Activated T-cell treated with anti-CD3 and anti-CD28 coated beads, Interleukin-2, amount 50 U/mL, for 24 hours (primary cell): ENCODE results near the gene CRELD2.

ENCODE experiments used
- DNase-seq: peaks from one replicate; pipeline ENCODE4 v3.0.0-alpha.2; 2020
- H3K27ac Mint-ChIP-seq: 2 replicates; pipeline ENCODE4 v1.8.0; 2020; ENCODE audit warnings: mild to moderate bottlenecking, mixed read lengths
- H3K27me3 Mint-ChIP-seq: 2 replicates; pipeline ENCODE4 v1.8.0; 2020; ENCODE audit warnings: mixed read lengths
- H3K36me3 Mint-ChIP-seq: 2 replicates; pipeline ENCODE4 v1.8.0; 2020; ENCODE audit warnings: low read depth, mixed read lengths
- H3K4me1 Mint-ChIP-seq: 2 replicates; pipeline ENCODE4 v1.8.0; 2020; ENCODE audit warnings: low read depth, mixed read lengths
- H3K4me3 Mint-ChIP-seq: 2 replicates; pipeline ENCODE4 v1.8.0; 2020; ENCODE audit warnings: mild to moderate bottlenecking, moderate library complexity, mixed read lengths
- H3K9me3 Mint-ChIP-seq: 2 replicates; pipeline ENCODE4 v1.8.0; 2020; ENCODE audit warnings: mixed read lengths

Gene CRELD2

GRCh38 chr22:49927483-49928184 lies 9.2 kb downstream of the CRELD2 start:
- no peak overlapping the region for H3K4me3 Mint-ChIP-seq
- peak overlapping the region; percentile 53 for H3K27ac Mint-ChIP-seq
- no peaks in the 10 kb centered on the region for H3K27me3 Mint-ChIP-seq
- peaks cover 52% of the 10 kb centered on the region for H3K4me1 Mint-ChIP-seq
- H3K9me3 Mint-ChIP-seq = no peaks in the 10 kb centered on the region
- no peak for DNase-seq
- H3K36me3 Mint-ChIP-seq = peaks cover 30% of the 10 kb centered on the region

- Mint-ChIP-seq H3K4me3 (no peak overlapping the region), H3K9me3 (no peaks in the 10 kb centered on the region), H3K27ac (peak overlapping the region; percentile 26), H3K27me3 (no peaks in the 10 kb centered on the region), H3K4me1 (peaks cover 56% of the 10 kb centered on the region), H3K36me3 (peaks cover 32% of the 10 kb centered on the region)
- no peak for DNase-seq
Measured at GRCh38 chr22:49928185-49928495, 9.7 kb downstream of the CRELD2 start.

DNA sequence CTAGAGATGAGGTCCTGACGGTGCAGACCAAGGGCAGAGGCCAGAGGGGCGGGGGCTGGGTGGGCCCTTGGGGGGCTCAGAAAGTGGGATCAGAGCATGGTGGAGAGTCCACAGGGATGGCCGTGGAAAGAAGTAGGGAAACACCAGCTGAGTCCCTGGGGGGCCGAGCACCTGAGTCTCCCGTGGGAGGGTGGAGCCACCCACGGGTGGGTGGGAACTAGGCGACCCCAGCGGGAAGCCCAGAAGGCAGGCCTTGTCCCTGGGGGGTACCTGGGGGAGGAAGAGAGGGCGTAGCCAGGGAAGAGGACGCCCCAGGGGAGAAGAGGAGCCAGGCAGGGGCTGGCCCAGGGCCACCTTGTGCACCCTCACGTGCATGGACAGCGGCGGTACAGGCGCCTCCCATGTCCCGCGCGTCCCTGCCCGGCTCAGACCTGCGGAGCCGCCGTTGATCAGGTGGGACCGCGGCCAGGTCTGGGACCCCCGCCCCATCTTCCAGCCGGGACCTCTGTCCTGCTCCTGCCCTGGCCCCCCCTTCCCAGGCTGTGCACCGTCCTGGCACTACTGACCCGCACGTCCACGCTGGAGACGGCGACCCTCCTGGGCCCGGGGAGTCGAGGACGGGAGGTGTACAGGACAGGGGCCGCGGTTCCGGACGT lies 10.2 kb downstream of the CRELD2 start:
- no peaks in the 10 kb centered on the region for H3K27me3 Mint-ChIP-seq
- no peak overlapping the region for H3K4me3 Mint-ChIP-seq
- peaks cover 56% of the 10 kb centered on the region for H3K4me1 Mint-ChIP-seq
- peaks cover 27% of the 10 kb centered on the region for H3K36me3 Mint-ChIP-seq
- H3K9me3 Mint-ChIP-seq = no peaks in the 10 kb centered on the region
- peak overlapping the region; percentile 26 for H3K27ac Mint-ChIP-seq
- DNase-seq = no peak

GRCh38 chr22:49929211-49929979 lies 11.0 kb downstream of the CRELD2 start:
- DNase-seq = peak; percentile 90
- peaks cover 56% of the 10 kb centered on the region for H3K4me1 Mint-ChIP-seq
- H3K4me3 Mint-ChIP-seq = no peak overlapping the region
- no peaks in the 10 kb centered on the region for H3K27me3 Mint-ChIP-seq
- no peaks in the 10 kb centered on the region for H3K9me3 Mint-ChIP-seq
- no peak overlapping the region for H3K27ac Mint-ChIP-seq
- H3K36me3 Mint-ChIP-seq = peaks cover 20% of the 10 kb centered on the region

DNA sequence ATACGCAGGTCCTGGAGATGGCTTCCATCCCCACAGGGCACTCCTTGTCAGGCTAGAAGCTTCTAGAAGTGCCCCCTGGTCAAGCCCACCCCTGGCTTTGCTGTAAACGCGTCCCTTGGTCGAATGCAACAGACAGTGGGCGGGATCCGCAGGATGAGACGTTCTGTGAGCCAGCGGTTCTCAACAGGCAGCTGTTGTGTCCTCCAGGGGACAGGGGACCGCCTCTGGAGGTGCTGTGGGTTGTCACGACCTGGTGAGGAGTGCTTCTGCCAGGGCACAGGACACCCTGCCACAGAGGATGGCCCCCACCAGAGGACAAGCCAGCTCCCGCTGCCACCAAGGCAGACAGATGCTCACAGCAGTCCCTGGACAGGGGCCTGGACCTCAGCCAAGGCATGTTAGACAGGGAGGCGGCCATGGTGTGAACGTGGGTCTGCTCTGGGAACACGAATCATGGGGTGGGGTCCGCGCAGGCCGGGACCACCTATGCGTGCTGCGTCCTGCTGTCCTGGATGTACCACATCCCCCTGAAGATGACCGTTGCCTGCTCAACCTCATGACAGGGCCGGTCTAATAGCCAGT lies 11.7 kb downstream of the CRELD2 start:
- DNase-seq = no peak
- H3K27me3 Mint-ChIP-seq = no peaks in the 10 kb centered on the region
- peaks cover 54% of the 10 kb centered on the region for H3K4me1 Mint-ChIP-seq
- no peaks in the 10 kb centered on the region for H3K9me3 Mint-ChIP-seq
- no peak overlapping the region for H3K4me3 Mint-ChIP-seq
- peaks cover 19% of the 10 kb centered on the region for H3K36me3 Mint-ChIP-seq
- H3K27ac Mint-ChIP-seq = no peak overlapping the region

GRCh38 chr22:49930596-49931412 lies 12.4 kb downstream of the CRELD2 start:
- Mint-ChIP-seq H3K4me1 (peaks cover 47% of the 10 kb centered on the region), H3K9me3 (no peaks in the 10 kb centered on the region), H3K4me3 (peak overlapping the region; percentile 12), H3K27ac (peak overlapping the region; percentile 22), H3K27me3 (no peaks in the 10 kb centered on the region), H3K36me3 (peaks cover 13% of the 10 kb centered on the region)
- peak; percentile 66 for DNase-seq

GRCh38 chr22:49933236-49934159 lies 15.1 kb downstream of the CRELD2 start:
- peaks cover 3% of the 10 kb centered on the region for H3K36me3 Mint-ChIP-seq
- H3K4me3 Mint-ChIP-seq = peak overlapping the region; percentile 76
- H3K4me1 Mint-ChIP-seq = peaks cover 49% of the 10 kb centered on the region
- H3K27me3 Mint-ChIP-seq = no peaks in the 10 kb centered on the region
- peak overlapping the region; percentile 77 for H3K27ac Mint-ChIP-seq
- H3K9me3 Mint-ChIP-seq = no peaks in the 10 kb centered on the region
- peak; percentile 41 for DNase-seq

GRCh38 chr22:49934160-49934890 lies 15.9 kb downstream of the CRELD2 start:
- Mint-ChIP-seq H3K36me3 (peaks cover 3% of the 10 kb centered on the region), H3K9me3 (no peaks in the 10 kb centered on the region), H3K4me3 (peak overlapping the region; percentile 76), H3K27me3 (no peaks in the 10 kb centered on the region), H3K4me1 (peaks cover 49% of the 10 kb centered on the region), H3K27ac (peak overlapping the region; percentile 73)
- DNase-seq = peak; percentile 56

DNA sequence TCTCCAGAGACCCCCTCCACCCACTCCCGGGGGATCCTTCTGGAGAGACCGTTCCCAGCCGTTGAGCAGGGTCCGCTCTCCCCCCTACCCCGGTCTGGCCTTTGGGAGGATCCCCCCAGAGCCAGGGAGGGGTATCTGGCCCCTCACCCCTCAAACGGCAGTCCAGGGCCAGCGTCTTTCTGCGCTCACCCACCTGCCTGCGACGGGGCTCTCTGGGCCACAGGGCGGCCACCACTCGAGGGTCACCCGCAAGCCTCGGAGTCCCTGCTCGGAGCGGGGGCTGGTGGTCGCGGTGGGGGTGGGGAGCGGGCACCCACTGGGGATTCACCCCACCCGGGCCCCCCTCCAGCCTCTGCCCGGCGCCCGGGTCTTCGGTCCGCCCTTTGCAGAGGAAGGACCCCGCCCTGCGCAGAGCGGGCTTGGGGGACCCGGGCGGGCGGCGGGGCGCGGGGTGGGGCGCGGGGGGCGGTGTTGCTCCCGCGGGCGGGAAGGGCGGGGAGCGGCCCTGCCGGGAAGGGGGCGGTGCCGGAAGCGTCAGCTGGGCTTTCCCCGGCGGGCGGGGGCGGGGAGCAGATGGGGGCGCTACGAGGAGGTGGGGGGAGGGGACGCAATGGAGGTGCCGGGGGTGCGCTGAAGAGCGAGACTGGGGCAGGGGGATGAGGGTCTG lies 16.6 kb downstream of the CRELD2 start:
- Mint-ChIP-seq H3K27me3 (no peaks in the 10 kb centered on the region), H3K4me1 (peaks cover 53% of the 10 kb centered on the region), H3K27ac (peak overlapping the region; percentile 73), H3K4me3 (peak overlapping the region; percentile 76), H3K9me3 (no peaks in the 10 kb centered on the region), H3K36me3 (peaks cover 3% of the 10 kb centered on the region)
- DNase-seq = peak; percentile 93

DNA sequence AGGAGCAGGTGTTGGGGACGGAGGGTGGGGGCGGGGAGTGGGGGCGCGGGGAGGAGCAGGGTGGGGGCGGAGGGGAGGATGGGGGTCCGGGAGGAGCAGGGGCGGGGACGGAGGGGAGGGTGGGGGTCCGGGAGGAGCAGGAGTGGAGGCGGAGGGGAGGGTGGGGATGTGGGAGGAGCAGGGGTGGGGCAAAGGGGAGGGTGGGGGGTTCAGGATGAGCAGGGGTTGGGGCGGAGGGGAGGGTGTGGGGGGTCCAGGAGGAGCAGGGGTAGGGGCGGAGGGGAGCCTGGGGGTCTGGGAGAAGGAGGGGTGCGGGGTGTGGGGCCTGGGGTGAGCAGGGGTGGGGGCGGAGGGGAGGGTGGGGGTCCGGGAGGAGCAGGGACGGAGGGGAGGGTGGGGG lies 17.1 kb downstream of the CRELD2 start:
- H3K27me3 Mint-ChIP-seq = no peaks in the 10 kb centered on the region

GRCh38 chr22:49936018-49936972 lies 17.9 kb downstream of the CRELD2 start:
- Mint-ChIP-seq H3K27ac (peak overlapping the region; percentile 87), H3K4me3 (peak overlapping the region; percentile 61), H3K9me3 (no peaks in the 10 kb centered on the region), H3K27me3 (no peaks in the 10 kb centered on the region), H3K36me3 (peaks cover 3% of the 10 kb centered on the region), H3K4me1 (peaks cover 41% of the 10 kb centered on the region)
- peak; percentile 98 for DNase-seq

More for the DNA sequence above, 17.1 kb downstream of the CRELD2 start:
- no peak overlapping the region for H3K4me3 Mint-ChIP-seq
- no peak for DNase-seq
- no peaks in the 10 kb centered on the region for H3K9me3 Mint-ChIP-seq
- peaks cover 48% of the 10 kb centered on the region for H3K4me1 Mint-ChIP-seq
- H3K36me3 Mint-ChIP-seq = peaks cover 3% of the 10 kb centered on the region
- no peak overlapping the region for H3K27ac Mint-ChIP-seq
